Measurements from ENCODE around the gene G2E3.

DNA sequence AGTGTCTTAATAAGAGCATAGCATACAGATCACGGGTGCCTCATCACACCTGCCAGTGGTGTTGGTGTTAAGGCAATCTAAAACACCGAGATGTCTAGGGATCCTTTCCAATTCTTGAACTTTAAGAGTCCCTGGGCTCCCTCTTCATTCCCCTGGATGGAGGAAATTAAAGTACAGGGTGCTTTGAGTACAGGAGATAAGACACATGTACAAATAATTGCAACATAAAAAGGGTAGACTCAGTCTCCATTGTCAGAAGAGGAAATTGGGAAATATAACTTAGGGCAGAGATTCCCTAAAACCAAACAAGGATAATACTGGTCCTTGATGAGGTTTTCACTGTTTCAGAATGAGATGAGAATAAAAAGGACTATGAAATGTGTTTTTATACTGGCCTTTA is 98.1 kb downstream of the G2E3 start:
- TF ChIP-seq, protein P1, sequence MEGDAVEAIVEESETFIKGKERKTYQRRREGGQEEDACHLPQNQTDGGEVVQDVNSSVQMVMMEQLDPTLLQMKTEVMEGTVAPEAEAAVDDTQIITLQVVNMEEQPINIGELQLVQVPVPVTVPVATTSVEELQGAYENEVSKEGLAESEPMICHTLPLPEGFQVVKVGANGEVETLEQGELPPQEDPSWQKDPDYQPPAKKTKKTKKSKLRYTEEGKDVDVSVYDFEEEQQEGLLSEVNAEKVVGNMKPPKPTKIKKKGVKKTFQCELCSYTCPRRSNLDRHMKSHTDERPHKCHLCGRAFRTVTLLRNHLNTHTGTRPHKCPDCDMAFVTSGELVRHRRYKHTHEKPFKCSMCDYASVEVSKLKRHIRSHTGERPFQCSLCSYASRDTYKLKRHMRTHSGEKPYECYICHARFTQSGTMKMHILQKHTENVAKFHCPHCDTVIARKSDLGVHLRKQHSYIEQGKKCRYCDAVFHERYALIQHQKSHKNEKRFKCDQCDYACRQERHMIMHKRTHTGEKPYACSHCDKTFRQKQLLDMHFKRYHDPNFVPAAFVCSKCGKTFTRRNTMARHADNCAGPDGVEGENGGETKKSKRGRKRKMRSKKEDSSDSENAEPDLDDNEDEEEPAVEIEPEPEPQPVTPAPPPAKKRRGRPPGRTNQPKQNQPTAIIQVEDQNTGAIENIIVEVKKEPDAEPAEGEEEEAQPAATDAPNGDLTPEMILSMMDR (IDR thresholded peaks at IDR 0.05): no peak
- no peak for TF ChIP-seq EZH2 (IDR thresholded peaks at IDR 0.05)

Data from neural progenitor cell (in vitro differentiated cells).